Measurements from ENCODE around the gene USP20. TPM values are rescaled to one million over a fixed set of nuclear protein-coding genes. Genes with fewer than 3 reads are reported as not detected.

USP20 gene
- total and polyA plus RNA-seq, 2 donors from 2014 or later = 22.8 to 28.8 TPM

GRCh38 chr9:129868872-129869486, 33.7 kb downstream of the USP20 start:
- H3K27ac ChIP-seq (ENCODE audit: low read depth in 2 of 2, low read length in 2 of 2) = no peak overlapping the region
- DNase-seq (peak in 1 of 5 donors; percentile 87), FAIRE-seq (no peak)

GRCh38 chr9:129869585-129870501, 34.6 kb downstream of the USP20 start:
- FAIRE-seq (no peak), DNase-seq (peak in 1 of 5 donors; percentile 70)
- Histone ChIP-seq H3K36me3 (ENCODE audit: control insufficient read depth in 2 of 3, insufficient read depth in 3 of 3, low read length in 3 of 3) (peaks cover 0 to 24% (median 9%) of the 10 kb centered on the region in 3 donors), H3K9ac (ENCODE audit: low read length in 3 of 3) (no peak overlapping the region), H3K4me1 (ENCODE audit: control insufficient read depth in 2 of 3, insufficient read depth in 2 of 3, low read depth in 1 of 3, low read length in 3 of 3) (no peaks in the 10 kb centered on the region), H3K27me3 (ENCODE audit: control insufficient read depth, insufficient read depth, low read length) (no peaks in the 10 kb centered on the region), H3K27ac (ENCODE audit: low read depth in 2 of 2, low read length in 2 of 2) (no peak overlapping the region), H3K9me3 (ENCODE audit: control insufficient read depth in 2 of 3, insufficient read depth in 1 of 3, low read length in 3 of 3) (no peaks in the 10 kb centered on the region), H3K4me3 (ENCODE audit: low read length in 3 of 3) (no peak overlapping the region)
- TF ChIP-seq, protein P1, sequence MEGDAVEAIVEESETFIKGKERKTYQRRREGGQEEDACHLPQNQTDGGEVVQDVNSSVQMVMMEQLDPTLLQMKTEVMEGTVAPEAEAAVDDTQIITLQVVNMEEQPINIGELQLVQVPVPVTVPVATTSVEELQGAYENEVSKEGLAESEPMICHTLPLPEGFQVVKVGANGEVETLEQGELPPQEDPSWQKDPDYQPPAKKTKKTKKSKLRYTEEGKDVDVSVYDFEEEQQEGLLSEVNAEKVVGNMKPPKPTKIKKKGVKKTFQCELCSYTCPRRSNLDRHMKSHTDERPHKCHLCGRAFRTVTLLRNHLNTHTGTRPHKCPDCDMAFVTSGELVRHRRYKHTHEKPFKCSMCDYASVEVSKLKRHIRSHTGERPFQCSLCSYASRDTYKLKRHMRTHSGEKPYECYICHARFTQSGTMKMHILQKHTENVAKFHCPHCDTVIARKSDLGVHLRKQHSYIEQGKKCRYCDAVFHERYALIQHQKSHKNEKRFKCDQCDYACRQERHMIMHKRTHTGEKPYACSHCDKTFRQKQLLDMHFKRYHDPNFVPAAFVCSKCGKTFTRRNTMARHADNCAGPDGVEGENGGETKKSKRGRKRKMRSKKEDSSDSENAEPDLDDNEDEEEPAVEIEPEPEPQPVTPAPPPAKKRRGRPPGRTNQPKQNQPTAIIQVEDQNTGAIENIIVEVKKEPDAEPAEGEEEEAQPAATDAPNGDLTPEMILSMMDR (IDR thresholded peaks at IDR 0.05; ENCODE audit: borderline replicate concordance, extremely low read depth, insufficient read depth) = no peak
- intact Hi-C loops (cut with DNase I) = no loop called here

More at GRCh38 chr9:129868872-129869486, 33.7 kb downstream of the USP20 start:
- intact Hi-C loops (cut with DNase I) = no loop called here
- Histone ChIP-seq H3K9me3 (ENCODE audit: control insufficient read depth in 2 of 3, insufficient read depth in 1 of 3, low read length in 3 of 3) (no peaks in the 10 kb centered on the region), H3K36me3 (ENCODE audit: control insufficient read depth in 2 of 3, insufficient read depth in 3 of 3, low read length in 3 of 3) (peaks cover 0 to 16% (median 6%) of the 10 kb centered on the region in 3 donors), H3K4me3 (ENCODE audit: low read length in 3 of 3) (no peak overlapping the region), H3K4me1 (ENCODE audit: control insufficient read depth in 2 of 3, insufficient read depth in 2 of 3, low read depth in 1 of 3, low read length in 3 of 3) (no peaks in the 10 kb centered on the region), H3K27me3 (ENCODE audit: control insufficient read depth, insufficient read depth, low read length) (no peaks in the 10 kb centered on the region), H3K9ac (ENCODE audit: low read length in 3 of 3) (no peak overlapping the region)
- TF ChIP-seq, protein P1 (IDR thresholded peaks at IDR 0.05; ENCODE audit: borderline replicate concordance, extremely low read depth, insufficient read depth) = no peak

DNA sequence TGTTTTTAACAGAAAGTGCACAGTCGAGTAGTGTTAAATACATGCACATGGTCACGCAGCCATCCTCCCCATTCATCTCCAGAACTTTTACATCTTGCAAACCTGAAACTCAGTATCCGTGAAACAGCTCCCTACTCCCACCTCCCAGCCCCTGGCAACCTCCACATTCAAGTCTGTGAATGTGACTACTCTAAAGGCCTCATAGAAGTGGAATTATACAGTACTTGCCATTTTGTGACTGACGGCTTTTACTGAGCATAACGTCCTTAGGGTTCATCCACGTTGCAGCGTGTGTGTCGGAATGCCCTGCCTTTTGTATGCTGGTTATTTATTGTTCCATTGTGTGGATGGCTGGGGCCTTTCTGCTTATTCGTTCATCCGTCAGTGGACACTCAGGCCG, 35.8 kb downstream of the USP20 start:
- peak in 4 of 5 donors; percentile 9 to 82 (median 75) for DNase-seq
- intact Hi-C loops (cut with DNase I) = no loop called here
- Histone ChIP-seq H3K9ac (ENCODE audit: low read length in 3 of 3) (no peak overlapping the region), H3K27ac (ENCODE audit: low read depth in 2 of 2, low read length in 2 of 2) (no peak overlapping the region), H3K4me3 (ENCODE audit: low read length in 3 of 3) (no peak overlapping the region), H3K4me1 (ENCODE audit: control insufficient read depth in 2 of 3, insufficient read depth in 2 of 3, low read depth in 1 of 3, low read length in 3 of 3) (no peaks in the 10 kb centered on the region), H3K36me3 (ENCODE audit: control insufficient read depth in 2 of 3, insufficient read depth in 3 of 3, low read length in 3 of 3) (peaks cover 0 to 28% (median 11%) of the 10 kb centered on the region in 3 donors), H3K27me3 (ENCODE audit: control insufficient read depth, insufficient read depth, low read length) (no peaks in the 10 kb centered on the region), H3K9me3 (ENCODE audit: control insufficient read depth in 2 of 3, insufficient read depth in 1 of 3, low read length in 3 of 3) (no peaks in the 10 kb centered on the region)
- no peak for FAIRE-seq
- TF ChIP-seq, protein P1 (IDR thresholded peaks at IDR 0.05; ENCODE audit: borderline replicate concordance, extremely low read depth, insufficient read depth) = no peak

Measured in kidney (tissue), 14 donors.